Lower lobe of right lung (tissue), 2 donors: ENCODE results near the gene ABTB2. TPM values are rescaled to one million over a fixed set of nuclear protein-coding genes. Genes with fewer than 3 reads are reported as not detected.

Experiments used
- ATAC-seq, 2 donors: fragments of 200-7000 bp; cut with Tn5 transposase; one replicate each; pipeline ENCODE4 v1.9.1; 2020 to 2022; ENCODE audit warnings: mild to moderate bottlenecking in 2 of 2, moderate library complexity in 2 of 2
- DNase-seq: peaks from one replicate; pipeline ENCODE4 v3.0.0-alpha.2; 2020
- H3K27ac ChIP-seq: fragments of 200-600 bp; one replicate; pipeline ENCODE4 v1.8.0; 2022
- H3K27me3 ChIP-seq: fragments of 200-600 bp; one replicate; pipeline ENCODE4 v1.8.0; 2022; ENCODE audit warnings: low read depth
- H3K36me3 ChIP-seq: fragments of 200-600 bp; one replicate; pipeline ENCODE4 v1.8.0; 2022; ENCODE audit warnings: mild to moderate bottlenecking
- H3K4me1 ChIP-seq: fragments of 200-600 bp; one replicate; pipeline ENCODE4 v1.8.0; 2022
- H3K4me3 ChIP-seq: fragments of 200-600 bp; one replicate; pipeline ENCODE4 v1.8.0; 2022; ENCODE audit warnings: mild to moderate bottlenecking
- H3K9me3 ChIP-seq: fragments of 200-600 bp; one replicate; pipeline ENCODE4 v1.8.0; 2022
- intact Hi-C: fragments of 100-400 bp; cut with DNase I; formaldehyde crosslinking; loops from one replicate; pipeline ENCODE4 v1.11.0; 2022
- total RNA-seq: library from RNA; stranded (reverse); fragmentation: NEBNext Ultra II Directional; extraction: Animal tissue kit (Norgen Biotek cat#: 25700); gene quantifications from one replicate; pipeline ENCODE4 v1.2.1, GENCODE V29; 2021
- TF ChIP-seq, protein P1 (sequence below): fragments of 200-600 bp; IDR thresholded peaks from one replicate; pipeline ENCODE4 v1.8.0; 2022; ENCODE audit warnings: antibody characterized with exemption, mild to moderate bottlenecking
- donor health status: DM: no; HTN: yes; CAD: no; lungs with severe emphysema.

The ABTB2 gene
- total RNA-seq, 1 donor from 2014 or later: 2.7 TPM

DNA sequence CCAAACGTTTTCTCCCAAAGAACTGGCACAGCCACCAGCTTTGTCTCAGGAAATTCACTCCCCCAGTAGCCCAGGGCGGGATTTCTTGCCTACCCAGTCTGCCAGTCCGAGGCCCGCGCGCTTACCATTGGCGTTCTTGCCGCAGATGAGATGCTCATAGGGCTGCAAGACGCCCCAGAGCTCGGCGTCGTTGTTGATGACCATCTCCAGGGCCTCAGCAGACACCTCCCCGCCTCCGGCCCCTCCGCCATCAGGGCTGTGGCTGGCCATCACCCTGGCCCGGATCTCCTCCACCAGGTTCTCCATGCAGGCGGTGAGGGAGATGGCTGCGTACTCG is 1.3 kb downstream of the ABTB2 start:
- intact Hi-C loops: loop anchor here (5.0 kb wide), 2 partner anchors 184 to 359 kb away; no protein-coding TSS in a partner anchor
- Histone ChIP-seq H3K36me3 (no peaks in the 10 kb centered on the region), H3K27ac (no peak overlapping the region), H3K4me3 (peak overlapping the region; percentile 71), H3K4me1 (peaks cover 31% of the 10 kb centered on the region), H3K27me3 (peaks cover 19% of the 10 kb centered on the region), H3K9me3 (no peaks in the 10 kb centered on the region)
- ATAC-seq (no peak), DNase-seq (no peak)
- TF ChIP-seq, protein P1, sequence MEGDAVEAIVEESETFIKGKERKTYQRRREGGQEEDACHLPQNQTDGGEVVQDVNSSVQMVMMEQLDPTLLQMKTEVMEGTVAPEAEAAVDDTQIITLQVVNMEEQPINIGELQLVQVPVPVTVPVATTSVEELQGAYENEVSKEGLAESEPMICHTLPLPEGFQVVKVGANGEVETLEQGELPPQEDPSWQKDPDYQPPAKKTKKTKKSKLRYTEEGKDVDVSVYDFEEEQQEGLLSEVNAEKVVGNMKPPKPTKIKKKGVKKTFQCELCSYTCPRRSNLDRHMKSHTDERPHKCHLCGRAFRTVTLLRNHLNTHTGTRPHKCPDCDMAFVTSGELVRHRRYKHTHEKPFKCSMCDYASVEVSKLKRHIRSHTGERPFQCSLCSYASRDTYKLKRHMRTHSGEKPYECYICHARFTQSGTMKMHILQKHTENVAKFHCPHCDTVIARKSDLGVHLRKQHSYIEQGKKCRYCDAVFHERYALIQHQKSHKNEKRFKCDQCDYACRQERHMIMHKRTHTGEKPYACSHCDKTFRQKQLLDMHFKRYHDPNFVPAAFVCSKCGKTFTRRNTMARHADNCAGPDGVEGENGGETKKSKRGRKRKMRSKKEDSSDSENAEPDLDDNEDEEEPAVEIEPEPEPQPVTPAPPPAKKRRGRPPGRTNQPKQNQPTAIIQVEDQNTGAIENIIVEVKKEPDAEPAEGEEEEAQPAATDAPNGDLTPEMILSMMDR: no peak

DNA sequence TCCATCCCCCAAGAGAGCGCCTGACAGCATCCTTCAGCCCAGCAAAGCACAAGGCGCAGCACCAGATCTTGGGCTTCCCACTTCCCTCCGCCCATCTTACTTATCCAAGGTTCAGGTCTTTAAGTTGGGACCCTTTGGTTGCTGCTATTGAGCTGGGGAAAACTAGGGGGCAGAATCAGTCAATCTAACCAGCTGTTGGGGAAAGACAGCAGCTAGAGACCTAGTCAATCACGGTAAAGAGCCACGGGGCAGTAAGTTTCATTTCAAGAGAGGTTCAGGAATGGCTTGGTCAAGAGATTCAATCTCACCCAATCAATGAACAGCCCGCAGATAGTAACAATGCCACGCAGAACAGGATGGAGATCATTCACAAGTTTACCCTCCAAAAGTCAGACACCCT is 1.7 kb downstream of the ABTB2 start:
- Histone ChIP-seq H3K27me3 (peaks cover 19% of the 10 kb centered on the region), H3K4me1 (peaks cover 31% of the 10 kb centered on the region), H3K4me3 (peak overlapping the region; percentile 71), H3K36me3 (no peaks in the 10 kb centered on the region), H3K9me3 (no peaks in the 10 kb centered on the region), H3K27ac (no peak overlapping the region)
- TF ChIP-seq, protein P1: no peak
- intact Hi-C loops: loop anchor here (5.0 kb wide), 2 partner anchors 184 to 359 kb away; no protein-coding TSS in a partner anchor
- DNase-seq (no peak), ATAC-seq (no peak)

GRCh38 chr11:34355726-34356125 is 2.1 kb downstream of the ABTB2 start:
- peak overlapping the region; percentile 71 for H3K4me3 ChIP-seq
- peaks cover 19% of the 10 kb centered on the region for H3K27me3 ChIP-seq
- no peaks in the 10 kb centered on the region for H3K36me3 ChIP-seq
- intact Hi-C loops: loop anchor here (5.0 kb wide), 2 partner anchors 183 to 358 kb away; no protein-coding TSS in a partner anchor
- TF ChIP-seq, protein P1: no peak
- peaks cover 31% of the 10 kb centered on the region for H3K4me1 ChIP-seq
- H3K9me3 ChIP-seq: no peaks in the 10 kb centered on the region
- no peak overlapping the region for H3K27ac ChIP-seq
- ATAC-seq (no peak), DNase-seq (no peak)

GRCh38 chr11:34354782-34355181 is 3.0 kb downstream of the ABTB2 start:
- Histone ChIP-seq H3K4me1 (peaks cover 31% of the 10 kb centered on the region), H3K4me3 (no peak overlapping the region), H3K27ac (no peak overlapping the region), H3K36me3 (no peaks in the 10 kb centered on the region), H3K27me3 (peaks cover 19% of the 10 kb centered on the region), H3K9me3 (no peaks in the 10 kb centered on the region)
- TF ChIP-seq, protein P1: no peak
- ATAC-seq (no peak), DNase-seq (no peak)
- intact Hi-C loops: loop anchor here (5.0 kb wide), 2 partner anchors 182 to 357 kb away; no protein-coding TSS in a partner anchor

DNA sequence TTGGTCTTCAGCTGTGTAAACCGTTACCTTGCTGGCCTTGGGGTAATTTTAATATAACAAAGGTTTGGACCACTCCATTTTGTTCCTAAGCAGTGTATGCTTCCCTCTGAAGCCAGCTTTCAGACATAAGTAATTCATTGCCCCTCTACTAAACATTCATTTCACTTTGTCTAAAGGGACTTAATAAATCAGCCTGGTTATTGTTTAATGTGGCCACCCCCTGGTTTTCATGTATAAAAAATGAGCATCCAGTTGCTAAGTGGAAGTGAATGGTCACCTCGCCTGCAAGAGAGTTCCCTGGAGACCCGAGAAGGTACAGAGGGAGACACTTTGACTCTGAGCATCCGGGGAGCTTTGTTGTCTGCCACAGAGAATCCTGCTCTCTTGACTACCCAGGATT is 3.9 kb downstream of the ABTB2 start:
- intact Hi-C loops: no loop called here
- DNase-seq: no peak
- H3K4me1 ChIP-seq: peaks cover 31% of the 10 kb centered on the region
- ATAC-seq: no peak
- no peaks in the 10 kb centered on the region for H3K9me3 ChIP-seq
- no peak overlapping the region for H3K4me3 ChIP-seq
- H3K36me3 ChIP-seq: no peaks in the 10 kb centered on the region
- no peak overlapping the region for H3K27ac ChIP-seq
- H3K27me3 ChIP-seq: peaks cover 19% of the 10 kb centered on the region
- TF ChIP-seq, protein P1: no peak
